ENCODE data around the gene SMYD5.

DNA sequence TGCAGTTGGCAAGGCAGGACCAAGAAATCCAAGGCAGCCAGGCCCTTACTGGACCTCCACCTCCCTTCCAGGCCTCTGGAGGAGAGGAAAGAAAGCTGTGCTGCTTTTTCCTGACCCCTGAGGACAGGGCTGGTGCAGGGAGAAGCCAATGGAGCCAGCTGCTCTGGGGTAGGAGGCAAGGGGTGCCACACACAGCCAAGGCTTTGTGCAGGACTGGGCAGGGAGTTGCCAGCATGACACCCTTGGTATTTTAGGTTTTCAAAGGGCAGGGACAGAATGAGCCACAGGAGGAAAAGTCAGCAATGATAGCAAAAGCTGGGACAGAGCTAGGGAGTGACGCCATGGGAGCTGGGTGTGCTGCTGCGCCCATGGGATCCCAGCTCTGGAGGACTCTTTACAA is 43.0 kb downstream of the SMYD5 start:
- TF ChIP-seq POLR2A (IDR thresholded peaks at IDR 0.05) (no peak), CTCF (IDR thresholded peaks at IDR 0.05) (no peak)
